Upper lobe of left lung (tissue), 6 donors: Measurements from ENCODE around the gene SUFU. TPM values are rescaled to one million over a fixed set of nuclear protein-coding genes. Genes with fewer than 3 reads are reported as not detected.

Source experiments
- ATAC-seq, 2 donors: fragments of 200-7000 bp; cut with Tn5 transposase; one replicate each; pipeline ENCODE4 v1.9.1; 2022; ENCODE audit warnings: mild to moderate bottlenecking in 2 of 2, moderate library complexity in 2 of 2; ENCODE audit not compliant: low FRiP score in 2 of 2
- DNase-seq, 2 donors: peaks; one replicate each; pipeline ENCODE4 v3.0.0-alpha.2; 2019 to 2020
- H3K27ac ChIP-seq, 4 donors: fragments of 200-600 bp; sonication (generic); one replicate each; pipeline ENCODE4 v1.5.1; 2016 to 2019
- H3K27me3 ChIP-seq, 4 donors: fragments of 200-600 bp; sonication (generic); one replicate each; pipeline ENCODE4 v1.5.1; 2017 to 2019
- H3K36me3 ChIP-seq, 4 donors: fragments of 200-600 bp; sonication (generic); one replicate each; pipeline ENCODE4 v1.5.1; 2016 to 2019
- H3K4me1 ChIP-seq, 4 donors: fragments of 200-600 bp; sonication (generic); one replicate each; pipeline ENCODE4 v1.5.1; 2018 to 2019
- H3K4me3 ChIP-seq, 4 donors: fragments of 200-600 bp; sonication (generic); one replicate each; pipeline ENCODE4 v1.5.1; 2017 to 2019; ENCODE audit warnings: mild to moderate bottlenecking in 2 of 4, moderate library complexity in 1 of 4
- H3K9me3 ChIP-seq, 4 donors: fragments of 200-600 bp; sonication (generic); one replicate each; pipeline ENCODE4 v1.5.1; 2018 to 2019
- CTCF ChIP-seq, 6 experiments: fragments of 450-650 bp in 4 of 6; fragments of 200-600 bp in 2 of 6; sonication (generic) in 2 of 6; IDR thresholded peaks; one replicate each; pipeline ENCODE4 v1.5.1; 2016 to 2019; ENCODE audit warnings: antibody characterized with exemption in 6 of 6
- EP300 ChIP-seq, 4 donors: sonication (generic); formaldehyde crosslinking; IDR thresholded peaks; one replicate each; pipeline ENCODE4 v1.5.1; 2017; ENCODE audit warnings: antibody characterized with exemption in 4 of 4, control low read depth in 2 of 4
- POLR2A ChIP-seq, 4 donors: fragments of 450-650 bp; IDR thresholded peaks; one replicate each; pipeline ENCODE4 v1.5.1; 2016 to 2017; ENCODE audit warnings: antibody characterized with exemption in 4 of 4, mild to moderate bottlenecking in 2 of 4
- POLR2AphosphoS5 ChIP-seq, 2 donors: sonication (generic); formaldehyde crosslinking; IDR thresholded peaks; one replicate each; pipeline ENCODE4 v1.5.1; 2017; ENCODE audit warnings: antibody characterized with exemption in 2 of 2
- WGBS, 2 donors: methylation state at CpG; one replicate each; pipeline ENCODE4 v1.1.5; 2017 to 2018; 5-methylcytosine and 5-hydroxymethylcytosine counted together
- total RNA-seq, 6 donors: library from RNA; depleted of rRNA in 4 of 6; stranded (reverse); fragments of >200 nt in 4 of 6; gene quantifications; one replicate each; pipeline versions ENCODE4 v1.1.0 to v1.2.1, GENCODE V29; 2016 to 2021
- donor health status: DM: no; HTN: no; CAD: no; lungs with moderate emphysema.
- donor health status: DM: no; HTN: yes; CAD: no; lungs with severe emphysema.

The SUFU gene
- total RNA-seq, 6 donors from 2014 or later = 4.1 to 15.7 (median 11.9) TPM

DNA sequence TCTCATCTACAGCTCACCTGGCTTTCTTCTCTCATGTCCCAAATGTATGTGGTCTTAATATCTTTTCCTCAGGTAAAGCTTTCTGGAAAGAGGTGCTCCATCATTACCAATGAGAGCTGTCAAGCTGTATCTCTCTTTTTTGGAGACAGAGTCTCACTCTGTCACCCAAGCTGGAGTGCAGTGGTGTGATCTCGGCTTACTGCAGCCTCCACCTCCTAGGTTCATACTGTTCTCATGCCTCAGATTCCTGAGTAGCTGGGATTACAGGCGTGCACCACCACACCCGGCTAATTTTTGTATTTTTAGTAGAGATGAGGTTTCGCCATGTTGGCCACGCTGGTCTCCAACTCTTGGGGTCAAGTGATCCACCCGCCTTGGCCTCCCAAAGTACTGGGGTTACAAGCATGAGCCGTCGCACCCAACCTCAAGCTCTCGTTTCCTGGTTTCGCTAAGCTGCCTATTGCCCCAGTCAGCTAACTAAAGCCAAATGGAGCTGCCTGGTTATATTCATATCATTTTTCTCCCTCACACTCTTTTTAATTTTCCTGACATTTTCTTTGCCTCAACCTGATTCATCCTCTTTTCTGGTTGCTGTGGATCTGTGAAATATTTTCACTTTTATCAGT is 60.5 kb downstream of the SUFU start:
- H3K4me3 ChIP-seq = no peak overlapping the region
- H3K27ac ChIP-seq = no peak overlapping the region
- H3K4me1 ChIP-seq = peaks cover 0 to 3% (median 0%) of the 10 kb centered on the region in 4 donors
- TF ChIP-seq POLR2A (IDR thresholded peaks at IDR 0.05) (no peak), CTCF (IDR thresholded peaks at IDR 0.05) (no peak), POLR2AphosphoS5 (IDR thresholded peaks at IDR 0.05) (no peak), EP300 (IDR thresholded peaks at IDR 0.05) (no peak)
- no peaks in the 10 kb centered on the region for H3K36me3 ChIP-seq
- H3K27me3 ChIP-seq = no peaks in the 10 kb centered on the region
- H3K9me3 ChIP-seq = no peaks in the 10 kb centered on the region
- no peak for DNase-seq
- ATAC-seq = no peak
- 94 to 95% methylated on average over 10 of the region's 10 CpGs for WGBS, 2 donors

GRCh38 chr10:102565793-102566192 is 62.0 kb downstream of the SUFU start:
- Histone ChIP-seq H3K36me3 (no peaks in the 10 kb centered on the region), H3K9me3 (no peaks in the 10 kb centered on the region), H3K27ac (no peak overlapping the region), H3K4me3 (no peak overlapping the region), H3K4me1 (peaks cover 0 to 3% (median 0%) of the 10 kb centered on the region in 4 donors), H3K27me3 (no peaks in the 10 kb centered on the region)
- DNase-seq (no peak), ATAC-seq (no peak)
- no peak for TF ChIP-seq POLR2A (IDR thresholded peaks at IDR 0.05)
- TF ChIP-seq CTCF (IDR thresholded peaks at IDR 0.05) = no peak
- TF ChIP-seq EP300 (IDR thresholded peaks at IDR 0.05) = no peak
- TF ChIP-seq POLR2AphosphoS5 (IDR thresholded peaks at IDR 0.05) = no peak
- WGBS, 2 donors = 97 to 98% methylated on average over 8 of the region's 8 CpGs

DNA sequence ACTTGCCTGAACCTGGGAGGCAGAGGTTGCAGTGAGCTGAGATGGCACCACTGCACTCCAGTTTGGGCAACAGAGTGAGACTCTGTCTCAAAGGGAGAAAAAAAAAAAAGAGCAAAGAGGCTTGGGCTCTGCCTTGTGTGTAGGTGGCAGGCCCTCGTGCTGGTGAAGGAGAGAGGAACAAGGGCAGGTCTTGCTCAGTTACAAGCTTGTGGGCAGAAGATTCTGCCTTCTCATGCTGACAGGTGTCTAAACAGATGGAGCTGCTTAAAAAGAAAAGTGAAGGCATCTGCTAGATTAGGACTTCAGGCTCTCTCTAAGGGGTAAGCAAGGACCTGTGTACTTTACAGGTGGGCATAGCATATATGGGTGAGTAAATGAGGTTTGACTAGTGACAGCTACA is 75.0 kb downstream of the SUFU start:
- Histone ChIP-seq H3K27me3 (no peaks in the 10 kb centered on the region), H3K4me3 (no peak overlapping the region), H3K36me3 (no peaks in the 10 kb centered on the region), H3K9me3 (no peaks in the 10 kb centered on the region), H3K27ac (peak overlapping the region in 3 of 4 donors; percentile 46 to 61 (median 57)), H3K4me1 (peaks cover 17 to 41% (median 29%) of the 10 kb centered on the region in 4 donors)
- TF ChIP-seq CTCF (IDR thresholded peaks at IDR 0.05) (no peak), EP300 (IDR thresholded peaks at IDR 0.05) (no peak), POLR2A (IDR thresholded peaks at IDR 0.05) (no peak), POLR2AphosphoS5 (IDR thresholded peaks at IDR 0.05) (no peak)
- DNase-seq (no peak), ATAC-seq (no peak)
- 50% methylated on average over 1 of the region's 1 CpG for WGBS, 2 donors

- Histone ChIP-seq H3K9me3 (no peaks in the 10 kb centered on the region), H3K27ac (peak overlapping the region in 3 of 4 donors; percentile 46 to 80 (median 61)), H3K4me1 (peaks cover 17 to 41% (median 29%) of the 10 kb centered on the region in 4 donors), H3K36me3 (no peaks in the 10 kb centered on the region), H3K27me3 (no peaks in the 10 kb centered on the region), H3K4me3 (no peak overlapping the region)
- WGBS, 2 donors = 38 to 41% methylated on average over 7 of the region's 7 CpGs
- DNase-seq = peak in 1 of 2 donors; percentile 36
- TF ChIP-seq POLR2A (IDR thresholded peaks at IDR 0.05) (no peak), POLR2AphosphoS5 (IDR thresholded peaks at IDR 0.05) (no peak), CTCF (IDR thresholded peaks at IDR 0.05) (no peak), EP300 (IDR thresholded peaks at IDR 0.05) (no peak)
- no peak for ATAC-seq
Measured at GRCh38 chr10:102579328-102579727, 75.6 kb downstream of the SUFU start.

DNA sequence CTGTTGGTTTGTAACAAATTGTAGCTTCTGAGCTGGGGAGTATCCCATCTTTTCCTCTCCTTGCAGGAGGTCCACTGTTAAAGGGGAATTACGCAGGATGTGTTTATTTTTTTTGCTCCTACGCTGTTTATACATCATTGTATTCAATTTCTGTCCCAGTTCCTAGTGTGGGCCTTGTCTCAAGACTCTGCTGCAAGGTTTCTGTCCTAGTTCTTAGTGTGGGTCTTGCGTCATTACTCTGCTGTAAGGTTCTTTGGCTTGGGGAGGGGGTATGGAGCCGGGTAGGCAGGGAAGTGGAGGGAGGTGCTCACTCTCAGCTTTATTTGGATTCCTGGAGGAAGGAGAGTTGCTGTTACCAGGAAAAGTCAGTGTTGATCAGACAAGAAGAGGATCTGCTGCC is 76.5 kb downstream of the SUFU start:
- H3K4me1 ChIP-seq = peaks cover 17 to 41% (median 29%) of the 10 kb centered on the region in 4 donors
- ATAC-seq = no peak

More for the DNA sequence above, 76.5 kb downstream of the SUFU start:
- TF ChIP-seq POLR2A (IDR thresholded peaks at IDR 0.05) (no peak), POLR2AphosphoS5 (IDR thresholded peaks at IDR 0.05) (peak in 1 of 2 donors; percentile 44)
- peak overlapping the region; percentile 8 to 80 (median 38) for H3K27ac ChIP-seq
- no peaks in the 10 kb centered on the region for H3K9me3 ChIP-seq
- no peak for DNase-seq
- H3K27me3 ChIP-seq = no peaks in the 10 kb centered on the region
- 20 to 40% methylated on average over 4 of the region's 4 CpGs for WGBS, 2 donors
- no peaks in the 10 kb centered on the region for H3K36me3 ChIP-seq
- H3K4me3 ChIP-seq = no peak overlapping the region
